ENCODE measurements around the gene CCK. TPM values are rescaled to one million over a fixed set of nuclear protein-coding genes. Genes with fewer than 3 reads are reported as not detected.

The CCK gene
- polyA plus RNA-seq, 1 donor (not counting 4 experiments of a cell fraction or from before 2014, with no cell fraction given): 8.2 TPM

DNA sequence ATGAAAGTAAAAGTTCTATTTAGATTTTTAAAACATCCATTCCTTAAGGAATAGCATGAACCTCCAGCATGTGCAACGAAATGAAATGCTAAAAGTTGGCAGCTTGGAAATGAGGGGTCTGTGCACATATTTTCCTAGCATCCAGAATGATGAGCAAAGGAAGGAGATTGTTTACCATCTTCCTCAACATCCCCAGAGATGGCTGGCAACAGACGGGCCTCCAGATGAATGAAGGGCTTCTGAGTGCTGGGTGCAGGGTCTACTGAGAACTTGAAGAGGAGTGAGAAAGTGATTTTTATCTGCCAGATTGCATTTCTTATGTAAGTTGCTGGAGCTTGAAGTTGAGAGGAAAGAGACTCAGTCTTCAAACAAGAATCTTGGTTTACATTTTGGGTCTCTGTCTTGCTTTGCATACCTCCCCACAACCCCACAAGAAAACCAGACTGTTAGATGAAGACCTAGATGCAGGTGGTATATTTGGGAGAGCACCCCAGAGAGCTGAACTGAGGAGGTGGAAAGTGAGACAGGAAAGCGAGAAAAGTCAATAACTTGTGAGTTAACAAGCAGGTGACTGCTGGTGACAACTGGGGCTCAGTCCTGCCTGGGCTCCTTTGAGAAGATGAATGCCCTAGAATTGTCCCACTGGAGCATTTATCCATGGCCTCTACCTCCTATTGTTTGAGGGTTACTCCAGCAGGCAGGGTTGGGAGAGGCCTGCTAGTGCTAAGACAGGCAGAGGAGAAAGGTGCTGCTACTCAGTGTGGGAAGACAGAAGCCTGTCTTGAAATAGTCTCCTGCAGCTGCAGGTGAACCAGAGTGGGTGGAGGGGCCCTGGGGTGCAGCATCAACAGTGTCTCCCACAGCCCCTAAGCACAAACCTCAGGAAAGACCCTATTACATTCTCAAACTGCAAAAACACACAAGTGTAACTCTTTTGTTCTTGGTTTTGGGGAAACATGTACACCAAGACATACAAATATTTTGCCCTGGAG is 10.5 kb upstream of the CCK start:
- H3K4me2 ChIP-seq (ENCODE audit: control insufficient read depth, extremely low read depth, insufficient read depth, low read depth, low read length): no peak overlapping the region
- FAIRE-seq (no peak), DNase-seq (ENCODE audit: low read depth, low spot score) (no peak)
- no peaks in the 10 kb centered on the region for H3K4me1 ChIP-seq (ENCODE audit: control insufficient read depth, extremely low read depth, insufficient read depth, low read length)
- no peaks in the 10 kb centered on the region for H3K79me2 ChIP-seq (ENCODE audit: control insufficient read depth, insufficient read depth, low read length)
- TF ChIP-seq EZH2 (IDR thresholded peaks at IDR 0.05; ENCODE audit: low read length): no peak
- TF ChIP-seq, protein P1, sequence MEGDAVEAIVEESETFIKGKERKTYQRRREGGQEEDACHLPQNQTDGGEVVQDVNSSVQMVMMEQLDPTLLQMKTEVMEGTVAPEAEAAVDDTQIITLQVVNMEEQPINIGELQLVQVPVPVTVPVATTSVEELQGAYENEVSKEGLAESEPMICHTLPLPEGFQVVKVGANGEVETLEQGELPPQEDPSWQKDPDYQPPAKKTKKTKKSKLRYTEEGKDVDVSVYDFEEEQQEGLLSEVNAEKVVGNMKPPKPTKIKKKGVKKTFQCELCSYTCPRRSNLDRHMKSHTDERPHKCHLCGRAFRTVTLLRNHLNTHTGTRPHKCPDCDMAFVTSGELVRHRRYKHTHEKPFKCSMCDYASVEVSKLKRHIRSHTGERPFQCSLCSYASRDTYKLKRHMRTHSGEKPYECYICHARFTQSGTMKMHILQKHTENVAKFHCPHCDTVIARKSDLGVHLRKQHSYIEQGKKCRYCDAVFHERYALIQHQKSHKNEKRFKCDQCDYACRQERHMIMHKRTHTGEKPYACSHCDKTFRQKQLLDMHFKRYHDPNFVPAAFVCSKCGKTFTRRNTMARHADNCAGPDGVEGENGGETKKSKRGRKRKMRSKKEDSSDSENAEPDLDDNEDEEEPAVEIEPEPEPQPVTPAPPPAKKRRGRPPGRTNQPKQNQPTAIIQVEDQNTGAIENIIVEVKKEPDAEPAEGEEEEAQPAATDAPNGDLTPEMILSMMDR (optimal IDR thresholded peaks at IDR 0.05 in 1 of 3, IDR thresholded peaks at IDR 0.05 in 1 of 3, conservative IDR thresholded peaks at IDR 0.05 in 1 of 3; ENCODE audit: extremely low read depth in 1 of 3, insufficient read depth in 2 of 3, low read length in 3 of 3): no peak
- H2AFZ ChIP-seq (ENCODE audit: control insufficient read depth, low read length): no peak overlapping the region
- dilution Hi-C loops (cut with MboI; ENCODE audit: extremely low pct_ligation_motif_present, low sequenced_read_pairs): no loop called here
- no peak overlapping the region for H3K4me3 ChIP-seq (ENCODE audit: control insufficient read depth in 2 of 3, extremely low read depth in 1 of 3, insufficient read depth in 2 of 3, low read depth in 1 of 3, low read length in 3 of 3)
- H3K9me1 ChIP-seq (ENCODE audit: control insufficient read depth, extremely low read depth, insufficient read depth, low read length): no peaks in the 10 kb centered on the region
- peaks cover 10% of the 10 kb centered on the region for H3K27me3 ChIP-seq (ENCODE audit: control insufficient read depth, extremely low read depth, insufficient read depth, low read length)
- no peak overlapping the region for H3K27ac ChIP-seq (ENCODE audit: control insufficient read depth, insufficient read depth, low read length)
- no peaks in the 10 kb centered on the region for H3K36me3 ChIP-seq (ENCODE audit: control insufficient read depth in 2 of 2, extremely low read depth in 1 of 2, insufficient read depth in 2 of 2, low read length in 2 of 2)
- H4K20me1 ChIP-seq (ENCODE audit: control insufficient read depth, extremely low read depth, insufficient read depth, low read length): no peaks in the 10 kb centered on the region
- H3K9ac ChIP-seq (ENCODE audit: control insufficient read depth, extremely low read depth, insufficient read depth, low read length): no peak overlapping the region
- H3K9me3 ChIP-seq (ENCODE audit: control insufficient read depth, low read depth, low read length): peaks cover 3% of the 10 kb centered on the region

DNA sequence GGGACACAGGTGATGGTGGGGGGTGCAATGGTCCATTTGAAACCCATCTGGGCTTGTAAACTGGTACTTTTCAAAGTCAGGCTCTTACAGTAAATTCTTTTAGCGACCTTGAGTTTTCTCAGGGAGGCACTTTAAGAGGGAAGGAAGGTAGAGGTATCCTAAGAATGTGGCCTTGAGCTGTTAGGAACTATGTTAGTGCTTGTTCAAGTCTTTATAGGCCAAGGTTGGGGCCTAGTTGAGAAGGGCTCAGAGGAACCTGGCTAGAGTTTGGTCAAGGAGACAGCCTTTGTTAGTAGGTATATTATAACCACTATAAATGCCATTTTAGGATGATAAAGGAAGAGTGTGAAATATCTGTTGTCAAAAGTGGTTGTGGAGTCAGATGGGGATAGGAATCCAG is 9.2 kb upstream of the CCK start:
- no peak overlapping the region for H3K9ac ChIP-seq (ENCODE audit: control insufficient read depth, extremely low read depth, insufficient read depth, low read length)
- peaks cover 16% of the 10 kb centered on the region for H3K27me3 ChIP-seq (ENCODE audit: control insufficient read depth, extremely low read depth, insufficient read depth, low read length)
- H3K79me2 ChIP-seq (ENCODE audit: control insufficient read depth, insufficient read depth, low read length): no peaks in the 10 kb centered on the region
- no peaks in the 10 kb centered on the region for H3K36me3 ChIP-seq (ENCODE audit: control insufficient read depth in 2 of 2, extremely low read depth in 1 of 2, insufficient read depth in 2 of 2, low read length in 2 of 2)
- H3K4me2 ChIP-seq (ENCODE audit: control insufficient read depth, extremely low read depth, insufficient read depth, low read depth, low read length): no peak overlapping the region
- H4K20me1 ChIP-seq (ENCODE audit: control insufficient read depth, extremely low read depth, insufficient read depth, low read length): no peaks in the 10 kb centered on the region
- H3K9me1 ChIP-seq (ENCODE audit: control insufficient read depth, extremely low read depth, insufficient read depth, low read length): no peaks in the 10 kb centered on the region
- DNase-seq (ENCODE audit: low read depth, low spot score): no peak
- FAIRE-seq: no peak
- H2AFZ ChIP-seq (ENCODE audit: control insufficient read depth, low read length): no peak overlapping the region
- TF ChIP-seq EZH2 (IDR thresholded peaks at IDR 0.05; ENCODE audit: low read length): no peak
- TF ChIP-seq, protein P1 (optimal IDR thresholded peaks at IDR 0.05 in 1 of 3, IDR thresholded peaks at IDR 0.05 in 1 of 3, conservative IDR thresholded peaks at IDR 0.05 in 1 of 3; ENCODE audit: extremely low read depth in 1 of 3, insufficient read depth in 2 of 3, low read length in 3 of 3): no peak
- no peak overlapping the region for H3K27ac ChIP-seq (ENCODE audit: control insufficient read depth, insufficient read depth, low read length)
- peaks cover 1% of the 10 kb centered on the region for H3K9me3 ChIP-seq (ENCODE audit: control insufficient read depth, low read depth, low read length)
- dilution Hi-C loops (cut with MboI; ENCODE audit: extremely low pct_ligation_motif_present, low sequenced_read_pairs): no loop called here
- no peaks in the 10 kb centered on the region for H3K4me1 ChIP-seq (ENCODE audit: control insufficient read depth, extremely low read depth, insufficient read depth, low read length)
- H3K4me3 ChIP-seq (ENCODE audit: control insufficient read depth in 2 of 3, extremely low read depth in 1 of 3, insufficient read depth in 2 of 3, low read depth in 1 of 3, low read length in 3 of 3): no peak overlapping the region
